HG03196 (cell line): ENCODE measurements around the gene C10orf120.

Source experiments
- ATAC-seq: cut with Tn5 transposase; IDR thresholded peaks from one replicate; pipeline ENCODE4 v1.9.1; 2021; ENCODE audit not compliant: unreplicated experiment

Gene C10orf120

GRCh38 chr10:122699796-122700455, at the start of gene C10orf120:
Gene C10orf120 (minus strand): TSS chr10:122699846. CDS start chr10:122699790, 56 bp downstream.
- ATAC-seq, result no peak

GRCh38 chr10:122748496-122748895, 48.9 kb upstream of the C10orf120 start:
- ATAC-seq, result no peak

GRCh38 chr10:122746408-122746807, 46.8 kb upstream of the C10orf120 start:
- ATAC-seq, result no peak

- ATAC-seq, result no peak
These were observed 44.6 kb upstream of the C10orf120 start for GRCh38 chr10:122744257-122744656.

GRCh38 chr10:122740640-122741039, 41.0 kb upstream of the C10orf120 start:
- ATAC-seq, result no peak

GRCh38 chr10:122738031-122738430, 38.4 kb upstream of the C10orf120 start:
- no peak for ATAC-seq

- ATAC-seq, result no peak
These were observed 34.5 kb upstream of the C10orf120 start for GRCh38 chr10:122733931-122734665.

- no peak for ATAC-seq
These were observed 33.8 kb upstream of the C10orf120 start for GRCh38 chr10:122733443-122733842.

GRCh38 chr10:122730238-122730637, 30.6 kb upstream of the C10orf120 start:
- no peak for ATAC-seq

GRCh38 chr10:122729126-122729525, 29.5 kb upstream of the C10orf120 start:
- ATAC-seq, result no peak

- no peak for ATAC-seq
These were observed 27.8 kb upstream of the C10orf120 start for GRCh38 chr10:122727426-122727825.

- ATAC-seq, result no peak
These were observed 26.1 kb upstream of the C10orf120 start for GRCh38 chr10:122725768-122726167.

- no peak for ATAC-seq
These were observed 25.4 kb upstream of the C10orf120 start for GRCh38 chr10:122725006-122725405.

GRCh38 chr10:122721111-122721510, 21.5 kb upstream of the C10orf120 start:
- ATAC-seq, result no peak

GRCh38 chr10:122716025-122716424, 16.4 kb upstream of the C10orf120 start:
- ATAC-seq, result no peak

GRCh38 chr10:122715576-122715975, 15.9 kb upstream of the C10orf120 start:
- no peak for ATAC-seq

- no peak for ATAC-seq
These were observed 13.6 kb upstream of the C10orf120 start for GRCh38 chr10:122713091-122713885.

- no peak for ATAC-seq
These were observed 10.9 kb upstream of the C10orf120 start for GRCh38 chr10:122710576-122710975.

GRCh38 chr10:122709971-122710370, 10.3 kb upstream of the C10orf120 start:
- ATAC-seq, result no peak

- ATAC-seq, result no peak
These were observed 7.9 kb upstream of the C10orf120 start for GRCh38 chr10:122707535-122707934.

GRCh38 chr10:122706947-122707346, 7.3 kb upstream of the C10orf120 start:
- no peak for ATAC-seq

- ATAC-seq, result no peak
These were observed 6.8 kb upstream of the C10orf120 start for GRCh38 chr10:122706467-122706866.
